Keratinocyte (primary cell): Measurements from ENCODE around the gene ADAMTS15. TPM values are rescaled to one million over a fixed set of nuclear protein-coding genes. Genes with fewer than 3 reads are reported as not detected.

ENCODE experiments used
- DNase-seq: peaks from one replicate; pipeline ENCODE4 v3.0.0-alpha.2; 2011; ENCODE audit warnings: low read depth, missing footprints, low spot score
- FAIRE-seq: peaks from 2 replicates; lab custom pipeline; 2011; peaks lifted over from hg19 to GRCh38; lab: Jason Lieb, UNC
- H2AFZ ChIP-seq: 2 replicates; pipeline ENCODE4 v1.6.0; 2012; ENCODE audit warnings: low read length, control low read depth, inconsistent platforms; ENCODE audit not compliant: control insufficient read depth
- H3K27ac ChIP-seq: 2 replicates; pipeline ENCODE4 v1.5.1; 2011; ENCODE audit warnings: low read length; ENCODE audit not compliant: control insufficient read depth, insufficient read depth
- H3K27me3 ChIP-seq: 3 replicates; pipeline ENCODE4 v1.6.0; 2011; ENCODE audit warnings: low read length; ENCODE audit not compliant: control insufficient read depth, insufficient read depth; ENCODE audit errors: extremely low read depth
- H3K36me3 ChIP-seq, 2 experiments: 2 replicates in 1 of 2; 3 replicates in 1 of 2; pipeline ENCODE4 v1.5.1; 2011; ENCODE audit warnings: low read length in 2 of 2, mild to moderate bottlenecking in 1 of 2; ENCODE audit not compliant: control insufficient read depth in 2 of 2, insufficient read depth in 2 of 2; ENCODE audit errors: extremely low read depth in 1 of 2
- H3K4me1 ChIP-seq: 3 replicates; pipeline ENCODE4 v1.5.1; 2011; ENCODE audit warnings: low read length; ENCODE audit not compliant: control insufficient read depth, insufficient read depth; ENCODE audit errors: extremely low read depth
- H3K4me2 ChIP-seq: 3 replicates; pipeline ENCODE4 v1.6.0; 2011; ENCODE audit warnings: low read depth, low read length; ENCODE audit not compliant: control insufficient read depth, insufficient read depth; ENCODE audit errors: extremely low read depth
- H3K4me3 ChIP-seq, 3 experiments: fragments of 200-600 bp in 1 of 3; sonication (generic) in 1 of 3; 2 replicates in 2 of 3; 3 replicates in 1 of 3; pipeline ENCODE4 v1.5.1; 2011 to 2016; ENCODE audit warnings: low read length in 3 of 3, mild to moderate bottlenecking in 3 of 3, control low read depth in 2 of 3, inconsistent platforms in 1 of 3, low read depth in 1 of 3, mixed read lengths in 1 of 3, mixed run types in 1 of 3, moderate library complexity in 1 of 3; ENCODE audit not compliant: control insufficient read depth in 2 of 3, insufficient read depth in 2 of 3; ENCODE audit errors: extremely low read depth in 1 of 3
- H3K79me2 ChIP-seq: 2 replicates; pipeline ENCODE4 v1.6.0; 2012; ENCODE audit warnings: low read length; ENCODE audit not compliant: control insufficient read depth, insufficient read depth
- H3K9ac ChIP-seq: 3 replicates; pipeline ENCODE4 v1.6.0; 2011; ENCODE audit warnings: low read length; ENCODE audit not compliant: control insufficient read depth, insufficient read depth; ENCODE audit errors: extremely low read depth
- H3K9me1 ChIP-seq: 3 replicates; pipeline ENCODE4 v1.6.0; 2011; ENCODE audit warnings: low read length; ENCODE audit not compliant: control insufficient read depth, insufficient read depth; ENCODE audit errors: extremely low read depth
- H3K9me3 ChIP-seq: 2 replicates; pipeline ENCODE4 v1.5.1; 2012; ENCODE audit warnings: low read depth, low read length; ENCODE audit not compliant: control insufficient read depth
- H4K20me1 ChIP-seq: 3 replicates; pipeline ENCODE4 v1.6.0; 2011; ENCODE audit warnings: low read length; ENCODE audit not compliant: control insufficient read depth, insufficient read depth; ENCODE audit errors: extremely low read depth
- CTCF ChIP-seq, 3 experiments: IDR thresholded peaks in 1 of 3; conservative IDR thresholded peaks in 1 of 3; optimal IDR thresholded peaks in 1 of 3; 2 replicates in 2 of 3; 3 replicates in 1 of 3; pipeline versions ENCODE3 to v1.5.1; 2011; ENCODE audit warnings: low read length in 3 of 3, mild to moderate bottlenecking in 3 of 3, moderate library complexity in 2 of 3, control low read depth in 1 of 3, inconsistent platforms in 1 of 3; ENCODE audit not compliant: insufficient read depth in 2 of 3; ENCODE audit errors: extremely low read depth in 1 of 3
- EZH2 ChIP-seq: IDR thresholded peaks from one replicate; pipeline ENCODE4 v1.6.1; 2012; ENCODE audit warnings: inconsistent platforms, mild to moderate bottlenecking, low read length, moderate library complexity
- dilution Hi-C: fragments of 300-500 bp; cut with MboI; formaldehyde crosslinking; loops from one replicate; pipeline ENCODE4 v1.7.0; 2020; ENCODE audit warnings: low sequenced_read_pairs; ENCODE audit not compliant: extremely low pct_ligation_motif_present
- polyA plus RNA-seq, 5 experiments: library from polyadenylated mRNA; depleted of rRNA in 3 of 5; stranded (reverse) in 3 of 5; stranded (forward) in 1 of 5; unstranded in 1 of 5; fragments of >200 nt; gene quantifications; 1 replicate in 1 of 5; 2 replicates in 3 of 5; 3 replicates in 1 of 5; pipeline versions ENCODE4 v1.2.1 to v1.2.3, GENCODE V29; 2011 to 2012; ENCODE audit warnings: missing spikeins in 2 of 5, low read depth in 1 of 5, low replicate concordance in 1 of 5

ADAMTS15 gene
- polyA plus RNA-seq, 1 donor (not counting 4 experiments of a cell fraction or from before 2014, with no cell fraction given) = 0.30 TPM

- FAIRE-seq = no peak
- H3K4me3 ChIP-seq = no peak overlapping the region
- H3K79me2 ChIP-seq = no peaks in the 10 kb centered on the region
- DNase-seq = no peak
- H3K9ac ChIP-seq = no peak overlapping the region
- H3K27me3 ChIP-seq = no peaks in the 10 kb centered on the region
- TF ChIP-seq EZH2 (no peak), CTCF (optimal IDR thresholded peaks at IDR 0.05 in 1 of 3, IDR thresholded peaks at IDR 0.05 in 1 of 3, conservative IDR thresholded peaks at IDR 0.05 in 1 of 3; ENCODE audit: extremely low read depth in 1 of 3, insufficient read depth in 2 of 3, low read length in 3 of 3) (no peak)
- no peak overlapping the region for H2AFZ ChIP-seq
- no peaks in the 10 kb centered on the region for H3K9me1 ChIP-seq
- no peak overlapping the region for H3K4me2 ChIP-seq
- no peaks in the 10 kb centered on the region for H3K36me3 ChIP-seq
- H3K27ac ChIP-seq = no peak overlapping the region
- no peaks in the 10 kb centered on the region for H3K9me3 ChIP-seq
- dilution Hi-C loops = no loop called here
- peaks cover 2% of the 10 kb centered on the region for H4K20me1 ChIP-seq
- no peaks in the 10 kb centered on the region for H3K4me1 ChIP-seq
Measured at GRCh38 chr11:130469181-130469580, 20.7 kb downstream of the ADAMTS15 start.

- Histone ChIP-seq H3K4me3 (no peak overlapping the region), H3K9me1 (no peaks in the 10 kb centered on the region), H3K79me2 (no peaks in the 10 kb centered on the region), H3K36me3 (no peaks in the 10 kb centered on the region), H3K4me1 (no peaks in the 10 kb centered on the region), H3K27ac (no peak overlapping the region), H3K4me2 (no peak overlapping the region), H2AFZ (no peak overlapping the region), H3K9ac (no peak overlapping the region), H4K20me1 (no peaks in the 10 kb centered on the region), H3K27me3 (no peaks in the 10 kb centered on the region), H3K9me3 (no peaks in the 10 kb centered on the region)
- no peak for DNase-seq
- dilution Hi-C loops = no loop called here
- no peak for FAIRE-seq
- TF ChIP-seq EZH2 (no peak), CTCF (optimal IDR thresholded peaks at IDR 0.05 in 1 of 3, IDR thresholded peaks at IDR 0.05 in 1 of 3, conservative IDR thresholded peaks at IDR 0.05 in 1 of 3; ENCODE audit: extremely low read depth in 1 of 3, insufficient read depth in 2 of 3, low read length in 3 of 3) (no peak)
Measured at GRCh38 chr11:130470832-130471706, 22.6 kb downstream of the ADAMTS15 start.
